ENCODE measurements around the gene NNMT. TPM values are rescaled to one million over a fixed set of nuclear protein-coding genes. Genes with fewer than 3 reads are reported as not detected.

The NNMT gene
- total RNA-seq, 1 experiment from 2014 or later = 51.2 TPM

- Histone ChIP-seq H3K4me3 (no peak overlapping the region), H3K27ac (no peak overlapping the region), H3K9me3 (replicated peaks) (no peaks in the 10 kb centered on the region), H3K4me1 (no peaks in the 10 kb centered on the region), H3K27me3 (no peaks in the 10 kb centered on the region), H3K36me3 (no peaks in the 10 kb centered on the region)
- no peak for DNase-seq
Measured at GRCh38 chr11:114259124-114259526, 37.1 kb upstream of the NNMT start.

- DNase-seq = no peak
- Histone ChIP-seq H3K9me3 (replicated peaks) (no peaks in the 10 kb centered on the region), H3K27me3 (no peaks in the 10 kb centered on the region), H3K36me3 (no peaks in the 10 kb centered on the region), H3K4me1 (no peaks in the 10 kb centered on the region), H3K4me3 (no peak overlapping the region), H3K27ac (no peak overlapping the region)
Measured at GRCh38 chr11:114259551-114259983, 36.6 kb upstream of the NNMT start.

DNA sequence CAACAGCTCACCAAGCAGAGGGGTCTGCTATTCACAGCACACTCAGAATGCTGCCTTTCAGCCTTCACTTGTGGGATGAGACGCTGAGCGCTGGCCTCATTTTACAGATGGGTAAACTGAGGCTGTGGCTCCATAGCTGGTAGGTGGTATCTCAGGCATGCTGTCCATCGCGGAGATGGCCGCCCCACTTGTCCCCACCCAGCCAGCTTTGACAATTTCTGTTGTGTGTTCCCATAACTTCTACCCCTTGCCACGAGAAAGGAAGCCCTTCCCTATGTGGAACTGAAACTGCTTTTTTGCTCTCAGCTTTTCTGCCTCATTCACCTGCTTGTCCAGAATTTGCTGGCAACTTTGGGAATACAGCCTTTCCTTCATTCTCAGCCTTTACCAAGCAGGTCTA is 36.1 kb upstream of the NNMT start:
- no peak for DNase-seq
- Histone ChIP-seq H3K4me3 (no peak overlapping the region), H3K9me3 (replicated peaks) (no peaks in the 10 kb centered on the region), H3K4me1 (no peaks in the 10 kb centered on the region), H3K27ac (no peak overlapping the region), H3K27me3 (no peaks in the 10 kb centered on the region), H3K36me3 (no peaks in the 10 kb centered on the region)

GRCh38 chr11:114260483-114260882 is 35.7 kb upstream of the NNMT start:
- no peak overlapping the region for H3K27ac ChIP-seq
- H3K27me3 ChIP-seq = no peaks in the 10 kb centered on the region
- no peaks in the 10 kb centered on the region for H3K9me3 ChIP-seq (replicated peaks)
- no peak for DNase-seq
- no peaks in the 10 kb centered on the region for H3K36me3 ChIP-seq
- no peak overlapping the region for H3K4me3 ChIP-seq
- no peaks in the 10 kb centered on the region for H3K4me1 ChIP-seq

GRCh38 chr11:114261791-114262190 is 34.4 kb upstream of the NNMT start:
- Histone ChIP-seq H3K9me3 (replicated peaks) (no peaks in the 10 kb centered on the region), H3K27me3 (no peaks in the 10 kb centered on the region), H3K36me3 (no peaks in the 10 kb centered on the region), H3K4me1 (no peaks in the 10 kb centered on the region), H3K4me3 (no peak overlapping the region), H3K27ac (no peak overlapping the region)
- DNase-seq = no peak

GRCh38 chr11:114262681-114263512 is 33.3 kb upstream of the NNMT start:
- H3K9me3 ChIP-seq (replicated peaks) = no peaks in the 10 kb centered on the region
- H3K27me3 ChIP-seq = no peaks in the 10 kb centered on the region
- H3K4me3 ChIP-seq = no peak overlapping the region
- no peaks in the 10 kb centered on the region for H3K4me1 ChIP-seq
- no peaks in the 10 kb centered on the region for H3K36me3 ChIP-seq
- peak; percentile 29 to 59 for DNase-seq
- no peak overlapping the region for H3K27ac ChIP-seq

DNA sequence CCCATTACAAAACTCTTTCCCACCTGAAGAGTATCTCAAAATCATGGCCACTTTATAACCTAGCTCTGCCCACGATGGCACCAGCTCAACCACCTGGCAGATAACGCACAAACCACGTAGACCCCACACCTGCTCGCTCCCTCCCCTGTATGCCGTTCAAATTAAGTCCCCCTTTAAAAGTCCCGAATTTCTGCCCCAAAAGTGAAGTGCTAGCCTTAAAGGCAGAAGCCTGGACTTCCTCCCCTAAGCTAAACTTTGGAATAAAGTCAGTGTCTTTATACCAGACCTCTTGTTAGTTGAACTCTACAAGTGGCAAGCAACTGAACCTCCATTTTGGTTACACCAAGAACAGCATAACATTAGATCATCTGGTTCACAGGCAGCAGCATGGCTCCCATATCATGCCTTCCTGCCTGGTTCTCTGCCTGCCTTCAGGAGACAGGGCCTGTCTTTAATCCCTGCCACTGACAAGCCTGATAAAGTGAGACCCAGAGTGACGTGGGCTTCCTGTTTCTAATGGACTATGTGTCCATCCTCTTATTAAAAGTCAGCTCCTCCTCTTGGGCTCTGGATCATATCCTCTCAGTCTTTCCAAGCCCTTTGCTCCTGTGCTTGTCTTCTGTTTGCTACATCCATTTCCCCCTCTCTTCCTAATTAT is 32.6 kb upstream of the NNMT start:
- Histone ChIP-seq H3K27me3 (no peaks in the 10 kb centered on the region), H3K9me3 (replicated peaks) (no peaks in the 10 kb centered on the region), H3K4me1 (no peaks in the 10 kb centered on the region), H3K27ac (no peak overlapping the region), H3K36me3 (no peaks in the 10 kb centered on the region), H3K4me3 (no peak overlapping the region)
- no peak for DNase-seq

DNA sequence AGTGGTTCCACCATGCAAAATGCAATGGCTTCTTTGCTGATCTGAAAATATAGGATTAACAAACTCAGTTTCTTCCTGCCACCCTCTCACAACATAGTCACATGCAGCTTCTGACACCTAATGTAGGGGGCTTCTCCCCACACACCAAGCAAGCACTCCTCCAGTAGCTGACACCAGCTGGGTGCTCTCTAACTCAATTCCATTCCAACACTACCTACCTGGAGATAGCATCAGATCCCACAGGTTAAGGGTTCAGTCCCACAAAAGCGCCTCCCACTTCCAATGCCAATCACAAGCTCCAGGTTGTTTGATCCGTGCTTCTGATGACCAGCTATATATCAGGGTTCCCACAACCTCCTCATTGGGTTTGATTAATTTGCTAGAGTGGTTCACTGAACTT is 31.8 kb upstream of the NNMT start:
- DNase-seq = no peak
- Histone ChIP-seq H3K9me3 (replicated peaks) (no peaks in the 10 kb centered on the region), H3K27ac (no peak overlapping the region), H3K4me3 (no peak overlapping the region), H3K36me3 (no peaks in the 10 kb centered on the region), H3K4me1 (no peaks in the 10 kb centered on the region), H3K27me3 (no peaks in the 10 kb centered on the region)

GRCh38 chr11:114265122-114265878 is 30.9 kb upstream of the NNMT start:
- no peak for DNase-seq
- Histone ChIP-seq H3K27me3 (no peaks in the 10 kb centered on the region), H3K36me3 (no peaks in the 10 kb centered on the region), H3K4me1 (no peaks in the 10 kb centered on the region), H3K9me3 (replicated peaks) (no peaks in the 10 kb centered on the region), H3K27ac (no peak overlapping the region), H3K4me3 (no peak overlapping the region)

DNA sequence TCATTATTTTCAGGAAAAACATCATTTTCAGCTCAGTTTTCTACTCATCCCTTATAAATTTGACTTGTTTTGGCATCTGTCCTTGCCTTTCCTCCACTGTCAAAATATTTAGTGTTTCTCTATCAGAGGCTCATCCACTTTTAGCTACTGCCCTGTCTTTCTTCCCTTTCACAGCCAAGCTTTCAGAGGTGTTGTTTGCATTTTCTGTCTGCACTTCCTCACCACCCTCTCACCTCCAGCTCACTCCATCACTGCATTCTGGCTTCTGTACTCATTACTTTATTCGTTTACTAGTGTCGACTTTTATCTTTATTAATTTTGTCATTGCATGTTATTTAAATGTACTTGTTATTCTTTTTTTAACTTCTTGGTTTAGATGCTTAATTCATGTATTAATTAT is 26.7 kb upstream of the NNMT start:
- H3K27me3 ChIP-seq = no peaks in the 10 kb centered on the region
- no peak overlapping the region for H3K4me3 ChIP-seq
- H3K27ac ChIP-seq = no peak overlapping the region
- no peaks in the 10 kb centered on the region for H3K36me3 ChIP-seq
- H3K9me3 ChIP-seq (replicated peaks) = no peaks in the 10 kb centered on the region
- DNase-seq = no peak
- no peaks in the 10 kb centered on the region for H3K4me1 ChIP-seq

DNA sequence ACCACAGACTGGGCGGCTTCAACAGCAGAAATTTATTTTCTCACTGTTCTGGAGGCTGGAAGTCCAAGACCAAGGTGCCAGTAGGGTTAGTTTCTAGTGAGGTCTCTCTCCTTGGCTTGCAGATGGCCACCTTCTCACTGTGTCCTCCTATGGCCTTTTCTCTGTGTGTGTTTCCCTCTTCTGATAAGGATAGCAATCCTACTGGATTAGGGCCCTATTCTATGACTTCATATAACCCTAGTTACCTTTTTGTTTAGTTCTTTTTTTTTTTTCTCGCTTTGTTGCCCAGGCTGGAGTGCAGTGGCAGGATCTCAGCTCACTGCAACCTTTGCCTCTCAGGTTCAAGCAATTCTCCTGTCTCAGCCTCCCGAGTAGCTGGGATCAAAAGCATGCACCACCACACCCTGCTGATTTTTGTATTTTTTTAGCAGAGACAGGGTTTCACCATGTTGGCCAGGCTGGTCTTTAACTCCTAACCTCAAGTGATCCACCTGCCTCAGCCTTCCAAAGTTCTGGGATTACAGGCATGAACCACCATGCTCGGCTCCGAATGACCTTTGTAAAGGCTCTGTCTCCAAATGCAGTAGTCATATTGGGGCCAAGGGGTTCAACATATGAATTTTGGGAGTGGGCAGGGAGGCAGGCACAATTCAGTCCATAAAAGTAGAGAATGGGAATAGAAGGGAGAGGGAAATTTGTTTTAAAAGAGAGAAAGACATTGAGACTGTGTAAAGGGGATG is 25.5 kb upstream of the NNMT start:
- Histone ChIP-seq H3K36me3 (no peaks in the 10 kb centered on the region), H3K4me3 (no peak overlapping the region), H3K9me3 (replicated peaks) (no peaks in the 10 kb centered on the region), H3K4me1 (no peaks in the 10 kb centered on the region), H3K27me3 (no peaks in the 10 kb centered on the region), H3K27ac (no peak overlapping the region)
- no peak for DNase-seq

DNA sequence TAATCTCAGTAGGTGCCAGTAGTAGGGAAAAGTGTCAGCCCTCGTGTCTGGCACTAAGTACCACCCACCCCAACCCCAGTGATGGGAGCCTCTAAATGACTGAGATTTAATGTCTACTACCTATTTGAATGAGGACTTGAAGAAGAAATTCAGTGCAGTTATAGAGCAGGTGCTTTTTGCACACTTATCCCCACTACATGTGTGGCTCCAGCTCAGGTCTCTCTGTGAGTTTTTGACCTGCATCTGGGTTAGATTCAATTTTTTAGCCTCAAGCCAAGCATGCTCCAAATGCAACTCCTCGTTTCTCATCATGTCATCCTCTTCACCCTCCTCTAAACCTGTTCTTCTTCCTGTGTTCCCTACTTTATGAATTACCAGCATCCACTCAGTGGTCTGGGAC is 24.9 kb upstream of the NNMT start:
- no peaks in the 10 kb centered on the region for H3K4me1 ChIP-seq
- H3K4me3 ChIP-seq = no peak overlapping the region
- H3K9me3 ChIP-seq (replicated peaks) = no peaks in the 10 kb centered on the region
- no peak overlapping the region for H3K27ac ChIP-seq
- no peaks in the 10 kb centered on the region for H3K27me3 ChIP-seq
- H3K36me3 ChIP-seq = no peaks in the 10 kb centered on the region
- no peak for DNase-seq

DNA sequence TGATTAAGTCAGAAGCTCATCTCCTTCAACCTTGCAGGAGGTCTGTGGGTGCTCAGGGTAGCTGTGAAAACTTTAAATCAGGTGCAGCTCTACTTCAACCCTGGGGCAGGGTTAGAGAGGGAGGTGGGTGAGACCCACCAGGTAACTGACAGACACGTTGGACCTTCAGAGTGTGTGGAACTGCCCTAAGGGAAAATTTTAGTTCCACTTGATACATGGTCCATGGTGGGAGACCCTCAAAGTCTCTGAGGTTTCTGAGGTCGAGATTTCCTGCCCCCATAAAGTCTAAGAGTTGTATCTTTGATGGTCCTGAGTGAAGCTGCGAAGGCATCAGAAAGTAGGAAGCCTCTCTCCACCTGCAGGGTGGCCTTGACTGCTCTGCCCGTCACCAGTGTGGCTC is 23.9 kb upstream of the NNMT start:
- no peaks in the 10 kb centered on the region for H3K27me3 ChIP-seq
- H3K27ac ChIP-seq = no peak overlapping the region
- no peak overlapping the region for H3K4me3 ChIP-seq
- no peak for DNase-seq
- H3K9me3 ChIP-seq (replicated peaks) = no peaks in the 10 kb centered on the region
- H3K36me3 ChIP-seq = no peaks in the 10 kb centered on the region
- H3K4me1 ChIP-seq = no peaks in the 10 kb centered on the region

GRCh38 chr11:114273071-114273470 is 23.1 kb upstream of the NNMT start:
- Histone ChIP-seq H3K27me3 (no peaks in the 10 kb centered on the region), H3K27ac (no peak overlapping the region), H3K4me3 (no peak overlapping the region), H3K4me1 (no peaks in the 10 kb centered on the region), H3K9me3 (replicated peaks) (no peaks in the 10 kb centered on the region), H3K36me3 (no peaks in the 10 kb centered on the region)
- no peak for DNase-seq

Data from SJCRH30 (cell line).